GM12872 (cell line): ENCODE data around the gene GARNL3.

Experiments used
- TF ChIP-seq, protein P1 (sequence below): IDR thresholded peaks from 3 replicates; pipeline ENCODE4 v1.5.1; 2011; ENCODE audit warnings: low read depth, mild to moderate bottlenecking, low read length, moderate library complexity; ENCODE audit not compliant: insufficient read depth

Gene GARNL3

DNA sequence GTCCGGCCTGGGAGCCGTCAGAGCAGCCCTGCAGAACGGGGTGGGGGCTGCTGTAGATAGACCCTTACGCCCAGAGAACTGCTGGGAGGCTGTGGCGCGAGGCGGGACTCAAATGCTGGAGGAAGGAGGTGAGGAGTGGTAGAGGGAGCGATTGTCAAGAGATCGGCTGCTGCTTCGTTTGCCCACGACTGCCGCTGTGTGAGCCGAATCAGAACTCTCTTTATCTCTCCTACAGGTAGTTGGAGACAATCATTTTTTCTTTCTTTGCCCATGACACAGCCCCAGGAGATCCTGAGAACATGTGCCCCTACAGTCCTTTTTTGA lies 160.1 kb downstream of the GARNL3 start:
- TF ChIP-seq, protein P1, sequence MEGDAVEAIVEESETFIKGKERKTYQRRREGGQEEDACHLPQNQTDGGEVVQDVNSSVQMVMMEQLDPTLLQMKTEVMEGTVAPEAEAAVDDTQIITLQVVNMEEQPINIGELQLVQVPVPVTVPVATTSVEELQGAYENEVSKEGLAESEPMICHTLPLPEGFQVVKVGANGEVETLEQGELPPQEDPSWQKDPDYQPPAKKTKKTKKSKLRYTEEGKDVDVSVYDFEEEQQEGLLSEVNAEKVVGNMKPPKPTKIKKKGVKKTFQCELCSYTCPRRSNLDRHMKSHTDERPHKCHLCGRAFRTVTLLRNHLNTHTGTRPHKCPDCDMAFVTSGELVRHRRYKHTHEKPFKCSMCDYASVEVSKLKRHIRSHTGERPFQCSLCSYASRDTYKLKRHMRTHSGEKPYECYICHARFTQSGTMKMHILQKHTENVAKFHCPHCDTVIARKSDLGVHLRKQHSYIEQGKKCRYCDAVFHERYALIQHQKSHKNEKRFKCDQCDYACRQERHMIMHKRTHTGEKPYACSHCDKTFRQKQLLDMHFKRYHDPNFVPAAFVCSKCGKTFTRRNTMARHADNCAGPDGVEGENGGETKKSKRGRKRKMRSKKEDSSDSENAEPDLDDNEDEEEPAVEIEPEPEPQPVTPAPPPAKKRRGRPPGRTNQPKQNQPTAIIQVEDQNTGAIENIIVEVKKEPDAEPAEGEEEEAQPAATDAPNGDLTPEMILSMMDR: no peak

DNA sequence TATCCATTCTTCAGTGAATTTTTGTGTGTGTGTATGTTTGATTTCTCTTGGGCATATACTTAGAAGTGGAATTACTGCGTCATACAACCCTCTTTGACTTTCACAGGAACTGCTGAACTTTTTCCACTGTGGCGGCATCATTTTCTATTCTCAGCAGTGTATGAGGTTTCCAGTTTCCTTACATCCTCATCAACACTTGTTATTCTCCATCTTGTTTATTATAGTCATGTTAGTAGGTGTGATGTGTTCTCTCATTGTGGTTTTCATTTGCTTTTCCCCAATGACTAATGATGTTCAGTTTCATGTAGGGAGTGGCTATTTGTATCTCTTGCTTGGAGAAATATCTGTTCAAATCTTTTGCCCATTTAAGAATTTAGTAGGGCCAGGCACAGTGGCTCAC lies 162.2 kb downstream of the GARNL3 start:
- TF ChIP-seq, protein P1: no peak

DNA sequence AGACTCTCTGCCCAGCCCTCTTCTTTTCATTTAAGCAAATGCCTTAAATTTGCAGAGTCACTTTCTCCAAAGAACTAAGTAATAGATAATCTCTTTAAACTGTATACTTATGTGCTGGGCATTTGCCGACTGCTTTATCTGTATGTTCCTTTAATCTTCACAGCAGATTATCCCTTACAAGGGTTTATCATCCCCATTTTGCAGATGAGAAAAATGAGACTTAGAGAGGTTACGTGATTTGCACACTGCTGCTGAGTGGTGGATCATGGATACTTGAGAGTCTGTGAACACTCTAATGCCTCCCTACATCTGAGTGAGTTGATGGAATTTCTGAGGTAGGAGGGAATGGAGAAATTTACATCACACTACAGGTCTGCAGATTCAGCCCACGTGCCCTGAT lies 163.8 kb downstream of the GARNL3 start:
- TF ChIP-seq, protein P1: no peak

DNA sequence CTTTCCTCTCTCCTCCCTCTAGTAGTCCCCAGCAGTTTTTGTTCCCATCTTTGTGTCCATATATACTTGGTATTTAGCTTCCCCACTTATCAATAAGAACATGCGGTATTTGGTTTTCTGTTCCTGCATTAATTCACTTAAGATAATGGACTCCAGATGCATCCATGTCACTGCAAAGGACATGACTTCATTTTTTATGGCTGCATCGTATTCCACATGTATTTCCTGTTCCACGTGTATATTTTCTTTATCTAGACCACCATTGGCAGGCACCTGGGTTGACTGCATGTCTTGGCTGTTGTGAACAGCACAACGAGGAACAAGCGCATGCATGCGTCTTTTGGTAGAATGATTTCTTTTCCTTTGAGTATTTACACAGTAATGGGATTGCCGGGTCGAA lies 165.8 kb downstream of the GARNL3 start:
- TF ChIP-seq, protein P1: no peak

DNA sequence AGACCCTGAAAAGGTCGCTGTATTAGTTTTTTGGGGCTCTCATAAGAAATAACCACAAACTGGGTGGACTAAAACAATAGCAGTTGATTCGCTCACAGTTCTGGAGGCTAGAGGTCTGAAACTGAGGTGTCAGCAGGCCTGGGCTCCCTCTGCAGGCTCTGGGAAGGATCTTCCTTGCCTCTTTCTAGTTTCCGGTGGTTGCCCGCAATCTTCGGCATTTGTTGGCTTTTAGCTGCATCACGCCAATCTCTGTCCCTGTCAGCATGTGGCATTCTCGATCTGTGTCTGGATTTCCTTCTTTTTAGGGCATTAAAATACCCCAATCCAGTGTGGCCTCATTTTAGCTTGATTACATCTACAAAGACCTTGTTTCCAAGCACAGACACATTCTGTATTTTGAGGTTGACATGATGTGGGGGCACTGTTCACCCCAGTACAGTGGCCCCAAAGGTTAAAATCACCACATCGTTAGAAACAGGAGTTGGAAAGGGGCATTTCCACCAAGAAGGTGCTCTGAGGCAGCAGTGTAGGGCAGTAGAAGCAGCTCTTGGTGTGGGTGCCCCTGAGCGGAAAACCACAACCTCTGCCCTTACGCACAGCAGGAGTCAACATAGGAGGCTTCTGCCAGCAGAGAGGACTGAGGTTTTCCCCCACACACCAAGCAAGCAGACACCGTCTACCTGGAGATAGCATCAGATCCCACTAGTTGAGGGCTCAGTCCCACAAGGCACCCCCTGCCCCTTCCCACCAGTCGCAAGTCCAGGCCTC lies 173.1 kb downstream of the GARNL3 start:
- TF ChIP-seq, protein P1: no peak

DNA sequence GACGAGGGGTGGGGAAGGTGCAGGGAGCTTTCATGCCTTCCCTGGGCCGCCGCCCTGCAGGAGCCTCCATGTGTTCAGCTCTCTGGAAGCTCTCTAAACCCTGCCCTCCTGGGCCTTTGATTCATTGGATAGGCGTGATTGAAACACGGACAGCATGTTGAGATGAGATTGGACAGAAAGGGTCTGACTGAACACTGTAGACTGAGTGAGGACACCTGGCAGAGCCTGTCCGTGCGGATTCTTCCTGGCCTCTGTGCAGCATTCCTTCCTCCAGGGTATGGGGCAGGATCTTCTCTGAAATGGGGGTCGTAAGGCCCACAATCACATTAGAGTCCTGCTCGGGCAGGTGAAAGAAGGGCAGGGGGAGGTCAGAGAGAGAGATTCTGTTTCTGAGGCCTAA lies 173.8 kb downstream of the GARNL3 start:
- TF ChIP-seq, protein P1: no peak
